Endothelial cell of hepatic sinusoid (primary cell): ENCODE data around the gene ZNF518A.
"Not testable (repeated sequence)": the region's sequence is repeated elsewhere in the genome, so short reads cannot be mapped to it uniquely, and the experiment has no call there.

Experiments
- in situ Hi-C: cut with HindIII; loops from 2 replicates; pipeline ENCODE4 v1.10.0; 2017; ENCODE audit warnings: low sequenced_read_pairs

The ZNF518A gene

GRCh38 chr10:96136810-96137209, 6.7 kb downstream of the ZNF518A start:
- in situ Hi-C loops: no loop called here

- in situ Hi-C loops: no loop called here
Measured at GRCh38 chr10:96137567-96137966, 7.5 kb downstream of the ZNF518A start.

- in situ Hi-C loops: no loop called here
Measured at GRCh38 chr10:96138102-96138501, 8.0 kb downstream of the ZNF518A start.

DNA sequence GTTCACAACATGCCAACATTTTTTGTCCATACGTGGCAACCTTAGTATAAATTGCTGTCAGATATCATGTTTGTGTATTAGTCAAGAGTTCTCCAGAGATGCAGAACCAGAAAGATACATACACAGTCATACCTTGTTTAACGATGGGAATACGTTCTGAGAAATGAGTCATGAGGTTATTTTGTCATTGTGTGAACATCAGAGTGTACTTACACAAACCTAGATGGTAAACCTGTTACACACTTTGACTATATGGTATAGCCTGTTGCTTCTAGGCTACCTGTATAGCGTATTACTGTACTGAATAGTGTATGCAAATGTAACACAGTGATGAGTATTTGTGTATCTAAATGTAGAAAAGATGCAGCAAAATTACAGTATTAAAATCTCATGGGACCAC, 22.3 kb downstream of the ZNF518A start:
- in situ Hi-C loops: no loop called here

DNA sequence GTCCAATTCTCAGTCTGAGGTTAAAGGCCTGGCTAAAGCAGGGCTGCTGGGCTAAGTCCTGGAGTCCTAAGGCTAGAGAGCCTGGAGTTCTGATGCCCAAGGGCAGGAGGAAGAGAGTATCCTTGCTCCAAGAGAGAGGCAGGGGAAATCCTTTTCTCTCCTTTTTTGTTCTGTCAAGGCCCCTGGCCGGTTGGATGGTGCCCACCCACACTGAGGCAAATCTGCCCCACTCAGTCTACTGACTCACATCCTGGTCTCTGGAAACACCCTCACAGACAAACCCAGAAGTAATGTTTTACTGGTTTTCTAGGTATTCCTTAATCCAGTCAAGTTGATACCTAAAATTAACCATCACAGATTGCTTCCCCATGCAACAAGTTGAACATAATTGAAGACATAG, 23.0 kb downstream of the ZNF518A start:
- in situ Hi-C loops: no loop called here

DNA sequence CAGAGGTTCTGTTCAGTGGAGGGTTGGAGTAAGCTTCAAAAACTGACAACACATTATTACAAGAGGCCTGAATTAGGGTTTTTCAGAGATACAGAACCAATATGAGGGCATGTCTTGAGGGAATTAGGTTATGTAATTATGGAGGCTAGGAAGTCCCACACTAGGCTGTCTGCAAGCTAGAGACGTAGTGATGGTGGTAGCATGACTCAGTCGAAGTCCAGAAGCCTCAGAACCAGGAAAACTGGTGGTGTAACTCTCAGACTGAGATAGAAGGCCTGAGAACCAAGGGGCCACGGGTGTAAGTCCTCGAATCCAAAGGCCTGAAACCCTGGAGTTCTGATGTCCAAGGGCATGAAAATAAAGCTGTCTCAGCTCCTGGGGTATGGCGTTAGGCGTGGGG, 35.6 kb downstream of the ZNF518A start:
- in situ Hi-C loops: loop anchor here (5.0 kb wide), 1 partner anchor 48 kb away; no protein-coding TSS in a partner anchor

- in situ Hi-C loops: loop anchor here (5.0 kb wide), 1 partner anchor 51 kb away; no protein-coding TSS in a partner anchor
Measured at GRCh38 chr10:96168546-96168945, 38.4 kb downstream of the ZNF518A start.

GRCh38 chr10:96170230-96170629, 40.1 kb downstream of the ZNF518A start:
- in situ Hi-C loops: no loop called here

DNA sequence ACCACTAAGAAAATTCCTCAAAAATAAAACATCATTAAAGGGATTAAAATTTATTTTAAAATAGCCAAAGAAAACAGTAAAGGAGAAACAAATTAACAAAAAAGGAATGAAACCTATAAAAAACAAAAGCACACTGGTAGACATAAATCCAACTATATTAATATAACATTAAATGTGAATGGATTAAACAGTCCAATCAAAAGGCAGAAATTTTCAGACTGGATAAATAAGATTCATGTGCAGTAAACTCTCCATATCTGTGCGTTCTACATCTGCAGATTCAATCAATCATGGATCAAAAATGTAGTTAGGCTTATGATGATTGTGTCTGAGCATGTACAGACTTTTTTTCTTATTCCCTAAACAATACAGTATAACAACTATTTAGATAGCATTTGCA, 42.6 kb downstream of the ZNF518A start:
- in situ Hi-C loops: no loop called here

GRCh38 chr10:96176985-96177384, 46.9 kb downstream of the ZNF518A start:
- in situ Hi-C loops: no loop called here

DNA sequence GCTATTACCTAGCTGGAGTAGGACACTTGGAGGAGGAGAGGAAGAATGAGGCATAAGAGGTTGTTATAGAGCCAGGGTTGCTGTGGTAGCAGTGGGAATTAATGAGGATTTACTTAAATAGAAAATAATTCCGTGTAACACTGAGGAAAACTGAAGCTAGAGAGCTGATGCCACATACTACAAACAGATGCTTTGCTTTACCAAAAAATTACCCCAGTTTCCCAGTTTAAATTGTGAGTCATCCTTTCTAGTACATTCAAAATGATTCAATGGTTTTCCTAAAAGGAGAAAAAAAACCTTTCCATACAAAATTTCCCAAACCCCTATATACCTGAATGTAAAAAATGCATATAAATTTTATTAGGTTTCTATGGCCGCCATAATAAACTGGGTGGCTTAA, 58.3 kb downstream of the ZNF518A start:
- in situ Hi-C loops: no loop called here

- in situ Hi-C loops: no loop called here
Measured at GRCh38 chr10:96188916-96189315, 58.8 kb downstream of the ZNF518A start.

GRCh38 chr10:96189505-96189904, 59.4 kb downstream of the ZNF518A start:
- in situ Hi-C loops: not testable (repeated sequence)

GRCh38 chr10:96201525-96201924, 71.4 kb downstream of the ZNF518A start:
- in situ Hi-C loops: no loop called here

- in situ Hi-C loops: no loop called here
Measured at GRCh38 chr10:96205580-96205979, 75.5 kb downstream of the ZNF518A start.

DNA sequence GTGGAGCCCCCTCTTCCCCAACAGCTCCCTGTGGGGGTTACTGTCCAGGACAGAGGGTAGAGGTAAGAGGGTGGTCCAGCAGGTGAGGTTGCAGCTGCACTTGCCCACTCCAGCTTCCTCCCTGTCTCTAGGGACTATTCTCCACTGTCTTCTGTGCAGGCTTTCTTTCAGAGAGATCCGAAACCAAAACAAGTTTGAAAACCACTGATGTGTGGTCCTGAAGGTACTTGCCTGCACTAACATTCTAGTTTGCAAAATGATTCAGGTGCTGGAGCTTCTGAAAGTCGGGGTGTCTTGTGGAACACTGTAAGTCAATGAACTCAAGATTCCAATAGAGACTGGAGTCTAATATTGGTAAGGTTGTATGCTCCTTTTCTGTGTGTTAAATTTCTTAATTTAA, 78.2 kb downstream of the ZNF518A start:
- in situ Hi-C loops: no loop called here

DNA sequence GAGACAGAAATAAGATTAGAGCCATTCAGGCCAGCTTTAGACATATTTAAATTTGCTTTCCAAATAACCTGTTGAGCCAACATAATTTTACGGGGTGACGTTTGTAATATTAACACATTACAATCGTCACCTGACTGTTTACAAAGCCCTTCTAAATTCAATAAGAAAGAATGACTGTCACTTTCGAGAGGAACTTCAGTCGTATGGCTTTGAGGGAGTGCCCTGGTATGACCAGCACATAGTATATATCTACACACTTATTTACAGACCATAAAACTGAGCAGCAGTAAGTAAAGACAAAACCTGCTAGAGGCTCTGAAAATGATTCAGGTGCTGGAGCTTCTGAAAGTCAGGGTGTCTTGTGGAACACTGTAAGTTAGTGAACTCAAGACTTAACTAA, 78.8 kb downstream of the ZNF518A start:
- in situ Hi-C loops: no loop called here

DNA sequence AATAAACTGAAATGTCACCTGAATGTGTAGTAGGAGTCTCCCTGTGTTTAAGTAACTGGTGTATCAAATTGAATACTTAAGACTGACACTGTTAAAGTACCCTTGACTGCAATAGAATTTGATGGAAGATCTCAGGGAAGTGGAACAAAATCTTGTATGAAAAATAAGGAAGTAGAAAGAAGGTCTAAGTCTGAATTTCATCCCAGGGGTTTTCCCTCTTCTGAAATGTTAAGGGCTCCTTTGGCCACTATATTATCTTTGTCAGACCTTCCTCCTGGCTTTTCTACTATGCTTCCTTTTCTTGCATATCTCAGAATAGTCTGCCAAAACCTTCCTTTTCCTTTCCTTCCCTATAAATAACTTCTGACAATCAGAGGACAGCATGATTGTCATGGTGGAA, 81.7 kb downstream of the ZNF518A start:
- in situ Hi-C loops: no loop called here

GRCh38 chr10:96212911-96213310, 82.8 kb downstream of the ZNF518A start:
- in situ Hi-C loops: no loop called here
